HG03571 (cell line): ENCODE data around the gene SCGB1D2.

ENCODE experiments used
- ATAC-seq: cut with Tn5 transposase; IDR thresholded peaks from one replicate; pipeline ENCODE4 v1.9.1; 2021; ENCODE audit not compliant: unreplicated experiment

Gene SCGB1D2

GRCh38 chr11:62256281-62256680 is 14.2 kb downstream of the SCGB1D2 start:
- ATAC-seq, result no peak

GRCh38 chr11:62260261-62260953 is 18.4 kb downstream of the SCGB1D2 start:
- no peak for ATAC-seq

- no peak for ATAC-seq
Measured at GRCh38 chr11:62264004-62264403, 22.0 kb downstream of the SCGB1D2 start.

GRCh38 chr11:62266558-62266957 is 24.5 kb downstream of the SCGB1D2 start:
- no peak for ATAC-seq

- no peak for ATAC-seq
Measured at GRCh38 chr11:62267050-62267449, 25.0 kb downstream of the SCGB1D2 start.

GRCh38 chr11:62267576-62267975 is 25.5 kb downstream of the SCGB1D2 start:
- ATAC-seq, result no peak

GRCh38 chr11:62269654-62270278 is 27.7 kb downstream of the SCGB1D2 start, which contains the start of gene SCGB2A2:
Gene SCGB2A2 (plus strand): TSS chr11:62270158. CDS start chr11:62270217, 59 bp downstream.
- no peak for ATAC-seq

GRCh38 chr11:62273284-62273683 is 31.2 kb downstream of the SCGB1D2 start:
- ATAC-seq, result no peak

- no peak for ATAC-seq
Measured at GRCh38 chr11:62273789-62274275, 31.8 kb downstream of the SCGB1D2 start.

GRCh38 chr11:62280452-62280851 is 38.4 kb downstream of the SCGB1D2 start:
- ATAC-seq, result no peak
